Esophagus squamous epithelium (tissue), 5 donors: ENCODE results near the gene RASGRP1. TPM values are rescaled to one million over a fixed set of nuclear protein-coding genes. Genes with fewer than 3 reads are reported as not detected.

Source experiments
- DNase-seq: peaks from one replicate; lab custom pipeline; 2025; lab: John Stamatoyannopoulos, UW
- H3K27ac ChIP-seq, 4 donors: fragments of 200-600 bp; sonication (generic); one replicate each; pipeline ENCODE4 v1.5.1; 2016 to 2019; ENCODE audit warnings: mild to moderate bottlenecking in 1 of 4
- H3K27me3 ChIP-seq, 4 donors: fragments of 200-600 bp; sonication (generic); 1 replicate in 3 of 4; 2 replicates in 1 of 4; pipeline versions ENCODE4 v1.5.1 to v1.6.0; 2017 to 2021; ENCODE audit warnings: antibody characterized with exemption in 1 of 4
- H3K36me3 ChIP-seq, 3 donors: fragments of 200-600 bp; sonication (generic); one replicate each; pipeline ENCODE4 v1.5.1; 2016 to 2019
- H3K4me1 ChIP-seq, 3 donors: fragments of 200-600 bp; sonication (generic); one replicate each; pipeline ENCODE4 v1.5.1; 2017 to 2019
- H3K4me3 ChIP-seq, 4 donors: fragments of 200-600 bp; sonication (generic); 1 replicate in 3 of 4; 2 replicates in 1 of 4; pipeline ENCODE4 v1.5.1; 2016 to 2019; ENCODE audit warnings: mild to moderate bottlenecking in 2 of 4, moderate library complexity in 1 of 4
- H3K9me3 ChIP-seq, 3 donors: fragments of 200-600 bp; sonication (generic); one replicate each; pipeline ENCODE4 v1.5.1; 2016 to 2019
- POLR2A ChIP-seq, 4 donors: fragments of 450-650 bp; IDR thresholded peaks; one replicate each; pipeline ENCODE4 v1.6.1; 2017; ENCODE audit warnings: antibody characterized with exemption in 4 of 4, mild to moderate bottlenecking in 4 of 4, moderate library complexity in 3 of 4
- WGBS, 2 donors: methylation state at CpG; one replicate each; pipeline ENCODE4 v1.1.5; 2018; 5-methylcytosine and 5-hydroxymethylcytosine counted together
- intact Hi-C: fragments of 100-400 bp; cut with DNase I; formaldehyde crosslinking; loops from one replicate; pipeline ENCODE4 v1.15.0; 2022
- total RNA-seq, 4 donors: library from RNA; depleted of rRNA; stranded (reverse); fragments of >200 nt; gene quantifications; one replicate each; pipeline ENCODE4 v1.1.0, GENCODE V29; 2016
- TF ChIP-seq, protein P1 (sequence below), 6 experiments: fragments of 450-650 bp in 4 of 6; fragments of 200-600 bp in 2 of 6; sonication (generic) in 2 of 6; IDR thresholded peaks; one replicate each; pipeline ENCODE4 v1.5.1; 2016 to 2019; ENCODE audit warnings: antibody characterized with exemption in 6 of 6, mild to moderate bottlenecking in 4 of 6, moderate library complexity in 4 of 6
- donor health status: DM: yes; HTN: yes; CAD: no.

RASGRP1 gene
- total RNA-seq, 4 donors from 2014 or later = 9.2 to 16.0 (median 12.2) TPM

DNA sequence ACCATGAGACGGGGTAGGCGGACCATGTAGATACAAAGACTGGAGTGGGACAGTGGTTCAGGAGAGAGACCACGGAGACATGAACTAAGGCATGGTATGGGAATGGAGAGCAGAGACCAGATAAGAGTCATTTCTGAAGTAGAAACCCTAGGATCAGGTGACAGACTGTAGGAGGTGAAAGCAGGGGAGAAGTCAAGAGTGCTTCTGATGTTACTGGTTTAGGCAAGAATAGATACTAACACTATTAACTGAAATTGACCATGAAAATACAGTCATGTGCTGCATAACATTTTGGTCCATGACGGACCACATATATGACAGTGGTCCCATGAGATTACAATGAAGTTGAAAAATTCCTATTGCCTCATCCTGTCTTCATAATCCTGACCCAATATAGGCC, 41.7 kb downstream of the RASGRP1 start:
- Histone ChIP-seq H3K9me3 (no peaks in the 10 kb centered on the region), H3K4me1 (no peaks in the 10 kb centered on the region), H3K4me3 (no peak overlapping the region), H3K27ac (no peak overlapping the region), H3K36me3 (peaks cover 0 to 17% (median 0%) of the 10 kb centered on the region in 3 donors), H3K27me3 (no peaks in the 10 kb centered on the region)
- intact Hi-C loops = no loop called here
- 79 to 84% methylated on average over 4 of the region's 4 CpGs for WGBS, 2 donors
- DNase-seq = no peak
- TF ChIP-seq POLR2A (IDR thresholded peaks at IDR 0.05) = no peak
- TF ChIP-seq, protein P1, sequence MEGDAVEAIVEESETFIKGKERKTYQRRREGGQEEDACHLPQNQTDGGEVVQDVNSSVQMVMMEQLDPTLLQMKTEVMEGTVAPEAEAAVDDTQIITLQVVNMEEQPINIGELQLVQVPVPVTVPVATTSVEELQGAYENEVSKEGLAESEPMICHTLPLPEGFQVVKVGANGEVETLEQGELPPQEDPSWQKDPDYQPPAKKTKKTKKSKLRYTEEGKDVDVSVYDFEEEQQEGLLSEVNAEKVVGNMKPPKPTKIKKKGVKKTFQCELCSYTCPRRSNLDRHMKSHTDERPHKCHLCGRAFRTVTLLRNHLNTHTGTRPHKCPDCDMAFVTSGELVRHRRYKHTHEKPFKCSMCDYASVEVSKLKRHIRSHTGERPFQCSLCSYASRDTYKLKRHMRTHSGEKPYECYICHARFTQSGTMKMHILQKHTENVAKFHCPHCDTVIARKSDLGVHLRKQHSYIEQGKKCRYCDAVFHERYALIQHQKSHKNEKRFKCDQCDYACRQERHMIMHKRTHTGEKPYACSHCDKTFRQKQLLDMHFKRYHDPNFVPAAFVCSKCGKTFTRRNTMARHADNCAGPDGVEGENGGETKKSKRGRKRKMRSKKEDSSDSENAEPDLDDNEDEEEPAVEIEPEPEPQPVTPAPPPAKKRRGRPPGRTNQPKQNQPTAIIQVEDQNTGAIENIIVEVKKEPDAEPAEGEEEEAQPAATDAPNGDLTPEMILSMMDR (IDR thresholded peaks at IDR 0.05) = no peak

GRCh38 chr15:38521316-38521715, 43.3 kb downstream of the RASGRP1 start:
- 55 to 64% methylated on average over 5 of the region's 5 CpGs for WGBS, 2 donors
- Histone ChIP-seq H3K4me3 (no peak overlapping the region), H3K27ac (no peak overlapping the region), H3K4me1 (no peaks in the 10 kb centered on the region), H3K27me3 (no peaks in the 10 kb centered on the region), H3K36me3 (peaks cover 0 to 23% (median 0%) of the 10 kb centered on the region in 3 donors), H3K9me3 (no peaks in the 10 kb centered on the region)
- TF ChIP-seq POLR2A (IDR thresholded peaks at IDR 0.05) = no peak
- TF ChIP-seq, protein P1 (IDR thresholded peaks at IDR 0.05) = no peak
- intact Hi-C loops = no loop called here
- DNase-seq = no peak

DNA sequence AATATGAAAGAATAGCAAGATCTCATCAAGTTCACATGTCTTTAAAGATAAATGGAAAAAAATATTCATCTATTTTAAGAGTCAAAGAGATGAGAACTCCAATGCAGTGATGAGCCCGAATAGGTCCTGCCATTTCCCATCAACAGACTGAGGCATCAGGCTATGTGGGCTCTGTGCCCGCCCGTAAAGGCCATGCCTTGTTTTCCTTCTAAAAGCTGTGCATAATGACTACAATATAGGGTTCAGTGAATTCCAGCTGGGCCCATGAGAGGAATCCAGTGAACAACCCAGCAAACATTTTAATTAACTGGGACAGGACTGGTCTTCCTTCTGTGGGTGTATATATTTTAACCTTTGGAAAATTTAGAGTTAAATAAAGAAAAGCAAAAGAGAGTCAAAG, 44.6 kb downstream of the RASGRP1 start:
- 94% methylated on average over 3 of the region's 3 CpGs for WGBS, 2 donors
- H3K27ac ChIP-seq = no peak overlapping the region

DNA sequence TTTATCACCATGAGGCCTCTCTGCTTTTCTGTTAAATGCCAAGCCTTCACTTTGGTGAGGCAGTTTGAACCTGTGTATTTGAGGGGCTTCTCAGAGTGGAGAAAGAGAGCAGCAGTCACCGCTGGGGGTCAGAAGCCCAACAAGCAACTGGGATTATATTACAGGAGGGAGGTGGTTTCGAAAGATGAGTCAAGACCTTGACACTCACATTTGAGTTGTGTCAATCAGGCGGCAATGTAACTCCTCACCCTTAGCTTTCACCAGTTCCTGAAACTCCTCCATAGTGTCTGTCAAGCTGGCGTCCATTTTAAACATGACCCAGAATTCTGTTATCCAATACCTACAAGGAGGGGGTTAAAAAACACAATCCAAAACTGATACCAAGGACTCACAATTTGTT, 46.5 kb downstream of the RASGRP1 start:
- TF ChIP-seq POLR2A (IDR thresholded peaks at IDR 0.05) = no peak
- TF ChIP-seq, protein P1 (IDR thresholded peaks at IDR 0.05) = no peak

More for the DNA sequence above, 44.6 kb downstream of the RASGRP1 start:
- Histone ChIP-seq H3K27me3 (no peaks in the 10 kb centered on the region), H3K36me3 (peaks cover 0 to 30% (median 0%) of the 10 kb centered on the region in 3 donors), H3K9me3 (no peaks in the 10 kb centered on the region), H3K4me3 (no peak overlapping the region), H3K4me1 (no peaks in the 10 kb centered on the region)
- DNase-seq = no peak
- no peak for TF ChIP-seq POLR2A (IDR thresholded peaks at IDR 0.05)
- TF ChIP-seq, protein P1 (IDR thresholded peaks at IDR 0.05) = no peak
- intact Hi-C loops = no loop called here

GRCh38 chr15:38517312-38517975, 47.2 kb downstream of the RASGRP1 start:
- Histone ChIP-seq H3K4me3 (no peak overlapping the region), H3K9me3 (no peaks in the 10 kb centered on the region), H3K4me1 (no peaks in the 10 kb centered on the region), H3K36me3 (peaks cover 0 to 36% (median 0%) of the 10 kb centered on the region in 3 donors), H3K27ac (no peak overlapping the region), H3K27me3 (peaks cover 0 to 9% (median 2%) of the 10 kb centered on the region in 4 donors)
- no peak for DNase-seq
- intact Hi-C loops = no loop called here
- WGBS, 2 donors = 66 to 73% methylated on average over 2 of the region's 2 CpGs
- TF ChIP-seq POLR2A (IDR thresholded peaks at IDR 0.05) = no peak

More for the DNA sequence above, 46.5 kb downstream of the RASGRP1 start:
- H3K36me3 ChIP-seq = peaks cover 0 to 32% (median 0%) of the 10 kb centered on the region in 3 donors
- intact Hi-C loops = no loop called here
- H3K27ac ChIP-seq = no peak overlapping the region
- H3K27me3 ChIP-seq = peaks cover 0 to 6% (median 2%) of the 10 kb centered on the region in 4 donors
- no peaks in the 10 kb centered on the region for H3K4me1 ChIP-seq
- no peaks in the 10 kb centered on the region for H3K9me3 ChIP-seq
- WGBS, 2 donors = 63 to 89% methylated on average over 1 to 4 of the region's 4 CpGs
- no peak overlapping the region for H3K4me3 ChIP-seq
- no peak for DNase-seq
